Measurements from ENCODE around the gene RNF180.

GRCh38 chr5:64308135-64308534 is 142.5 kb downstream of the RNF180 start:
- TF ChIP-seq, protein P1, sequence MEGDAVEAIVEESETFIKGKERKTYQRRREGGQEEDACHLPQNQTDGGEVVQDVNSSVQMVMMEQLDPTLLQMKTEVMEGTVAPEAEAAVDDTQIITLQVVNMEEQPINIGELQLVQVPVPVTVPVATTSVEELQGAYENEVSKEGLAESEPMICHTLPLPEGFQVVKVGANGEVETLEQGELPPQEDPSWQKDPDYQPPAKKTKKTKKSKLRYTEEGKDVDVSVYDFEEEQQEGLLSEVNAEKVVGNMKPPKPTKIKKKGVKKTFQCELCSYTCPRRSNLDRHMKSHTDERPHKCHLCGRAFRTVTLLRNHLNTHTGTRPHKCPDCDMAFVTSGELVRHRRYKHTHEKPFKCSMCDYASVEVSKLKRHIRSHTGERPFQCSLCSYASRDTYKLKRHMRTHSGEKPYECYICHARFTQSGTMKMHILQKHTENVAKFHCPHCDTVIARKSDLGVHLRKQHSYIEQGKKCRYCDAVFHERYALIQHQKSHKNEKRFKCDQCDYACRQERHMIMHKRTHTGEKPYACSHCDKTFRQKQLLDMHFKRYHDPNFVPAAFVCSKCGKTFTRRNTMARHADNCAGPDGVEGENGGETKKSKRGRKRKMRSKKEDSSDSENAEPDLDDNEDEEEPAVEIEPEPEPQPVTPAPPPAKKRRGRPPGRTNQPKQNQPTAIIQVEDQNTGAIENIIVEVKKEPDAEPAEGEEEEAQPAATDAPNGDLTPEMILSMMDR (IDR thresholded peaks at IDR 0.05), result no peak
- no peak for TF ChIP-seq POLR2A (IDR thresholded peaks at IDR 0.05)

Data from thyroid gland (tissue), 4 donors.